HG03108 (cell line): ENCODE measurements around the gene OAF.
"Not testable (repeated sequence)": the region's sequence is repeated elsewhere in the genome, so short reads cannot be mapped to it uniquely, and the experiment has no call there.

ENCODE experiments used
- ATAC-seq: cut with Tn5 transposase; IDR thresholded peaks from one replicate; pipeline ENCODE4 v1.9.1; 2021; ENCODE audit warnings: moderate library complexity; ENCODE audit not compliant: unreplicated experiment

Gene OAF

GRCh38 chr11:120260616-120261015 is 49.8 kb downstream of the OAF start:
- no peak for ATAC-seq

- ATAC-seq = no peak
Measured at GRCh38 chr11:120261321-120261720, 50.5 kb downstream of the OAF start.

GRCh38 chr11:120261931-120262330 is 51.1 kb downstream of the OAF start:
- no peak for ATAC-seq

- no peak for ATAC-seq
Measured at GRCh38 chr11:120267319-120267718, 56.5 kb downstream of the OAF start.

GRCh38 chr11:120268686-120269085 is 57.9 kb downstream of the OAF start:
- no peak for ATAC-seq

- ATAC-seq = no peak
Measured at GRCh38 chr11:120270386-120270785, 59.6 kb downstream of the OAF start.

GRCh38 chr11:120271672-120272071 is 60.8 kb downstream of the OAF start:
- no peak for ATAC-seq

GRCh38 chr11:120272303-120272702 is 61.5 kb downstream of the OAF start:
- ATAC-seq = no peak

GRCh38 chr11:120273432-120273831 is 62.6 kb downstream of the OAF start:
- ATAC-seq = no peak

GRCh38 chr11:120273956-120274355 is 63.1 kb downstream of the OAF start:
- not testable (repeated sequence) for ATAC-seq

GRCh38 chr11:120279502-120279901 is 68.7 kb downstream of the OAF start:
- ATAC-seq = no peak
